Measurements from ENCODE around the gene LMLN.

DNA sequence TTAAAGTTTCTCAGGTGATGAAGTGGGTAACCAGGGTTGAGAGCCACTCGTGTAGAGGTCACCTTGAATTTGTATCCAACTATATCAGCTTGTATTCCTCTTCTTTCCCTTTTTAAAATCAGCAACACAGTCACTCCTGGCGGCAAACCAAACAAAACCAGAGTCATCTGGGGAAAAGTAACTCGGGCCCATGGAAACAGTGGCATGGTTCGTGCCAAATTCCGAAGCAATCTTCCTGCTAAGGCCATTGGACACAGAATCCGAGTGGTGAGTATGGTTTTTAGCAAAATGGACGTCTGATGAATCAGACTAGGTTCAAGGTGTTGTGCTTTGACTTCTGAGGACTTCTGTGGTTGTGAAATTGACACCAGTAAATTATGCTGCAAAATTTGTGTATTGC, 6.1 kb upstream of the LMLN start:
- TF ChIP-seq, protein P1, sequence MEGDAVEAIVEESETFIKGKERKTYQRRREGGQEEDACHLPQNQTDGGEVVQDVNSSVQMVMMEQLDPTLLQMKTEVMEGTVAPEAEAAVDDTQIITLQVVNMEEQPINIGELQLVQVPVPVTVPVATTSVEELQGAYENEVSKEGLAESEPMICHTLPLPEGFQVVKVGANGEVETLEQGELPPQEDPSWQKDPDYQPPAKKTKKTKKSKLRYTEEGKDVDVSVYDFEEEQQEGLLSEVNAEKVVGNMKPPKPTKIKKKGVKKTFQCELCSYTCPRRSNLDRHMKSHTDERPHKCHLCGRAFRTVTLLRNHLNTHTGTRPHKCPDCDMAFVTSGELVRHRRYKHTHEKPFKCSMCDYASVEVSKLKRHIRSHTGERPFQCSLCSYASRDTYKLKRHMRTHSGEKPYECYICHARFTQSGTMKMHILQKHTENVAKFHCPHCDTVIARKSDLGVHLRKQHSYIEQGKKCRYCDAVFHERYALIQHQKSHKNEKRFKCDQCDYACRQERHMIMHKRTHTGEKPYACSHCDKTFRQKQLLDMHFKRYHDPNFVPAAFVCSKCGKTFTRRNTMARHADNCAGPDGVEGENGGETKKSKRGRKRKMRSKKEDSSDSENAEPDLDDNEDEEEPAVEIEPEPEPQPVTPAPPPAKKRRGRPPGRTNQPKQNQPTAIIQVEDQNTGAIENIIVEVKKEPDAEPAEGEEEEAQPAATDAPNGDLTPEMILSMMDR (conservative IDR thresholded peaks at IDR 0.05; ENCODE audit: low read length) = no peak
- no peak for TF ChIP-seq EZH2phosphoT487 (IDR thresholded peaks at IDR 0.05; ENCODE audit: borderline replicate concordance)
